Neural crest cell (in vitro differentiated cells): ENCODE measurements around the gene MSANTD2. TPM values are rescaled to one million over a fixed set of nuclear protein-coding genes. Genes with fewer than 3 reads are reported as not detected.

Experiments used
- DNase-seq: peaks from one replicate; pipeline ENCODE4 v3.0.0; 2021; ENCODE audit warnings: low read depth, mixed read lengths, low spot score
- H3K27ac Mint-ChIP-seq: one replicate; pipeline ENCODE4 v1.8.0; 2021; ENCODE audit warnings: mild to moderate bottlenecking, mixed read lengths; ENCODE audit not compliant: unreplicated experiment
- H3K27me3 Mint-ChIP-seq: 2 replicates; pipeline ENCODE4 v1.8.0; 2021; ENCODE audit warnings: low read depth, mild to moderate bottlenecking, mixed read lengths
- H3K36me3 Mint-ChIP-seq: 2 replicates; pipeline ENCODE4 v1.8.0; 2021; ENCODE audit warnings: low read depth, mild to moderate bottlenecking, mixed read lengths
- H3K4me1 Mint-ChIP-seq: 2 replicates; pipeline ENCODE4 v1.8.0; 2021; ENCODE audit warnings: mixed read lengths
- H3K4me3 Mint-ChIP-seq: one replicate; pipeline ENCODE4 v1.8.0; 2021; ENCODE audit warnings: mild to moderate bottlenecking, mixed read lengths
- H3K9me3 Mint-ChIP-seq: 2 replicates; pipeline ENCODE4 v1.8.0; 2021; ENCODE audit warnings: mixed read lengths
- CTCF ChIP-seq: fragments of 200-600 bp; sonication (generic); conservative IDR thresholded peaks from 2 replicates; pipeline ENCODE4 v1.5.0; 2021; ENCODE audit warnings: antibody characterized with exemption, mild to moderate bottlenecking
- total RNA-seq: library from RNA; stranded (reverse); gene quantifications from 2 replicates; pipeline ENCODE4 v1.2.1, GENCODE V29; 2021

Gene MSANTD2
- total RNA-seq, 1 donor from 2014 or later, result 28.7 TPM

GRCh38 chr11:124737638-124738305 is 62.4 kb downstream of the MSANTD2 start:
- no peak for TF ChIP-seq CTCF
- peak overlapping the region; percentile 43 for H3K4me3 Mint-ChIP-seq
- peaks cover 52% of the 10 kb centered on the region for H3K27me3 Mint-ChIP-seq
- DNase-seq, result no peak
- H3K4me1 Mint-ChIP-seq, result peaks cover 33% of the 10 kb centered on the region
- H3K27ac Mint-ChIP-seq, result no peak overlapping the region
- H3K9me3 Mint-ChIP-seq, result no peaks in the 10 kb centered on the region
- no peaks in the 10 kb centered on the region for H3K36me3 Mint-ChIP-seq

- Mint-ChIP-seq H3K27ac (no peak overlapping the region), H3K4me1 (peaks cover 30% of the 10 kb centered on the region), H3K36me3 (no peaks in the 10 kb centered on the region), H3K9me3 (no peaks in the 10 kb centered on the region), H3K27me3 (peaks cover 41% of the 10 kb centered on the region), H3K4me3 (peak overlapping the region; percentile 3)
- no peak for DNase-seq
- no peak for TF ChIP-seq CTCF
Measured at GRCh38 chr11:124736736-124737135, 63.5 kb downstream of the MSANTD2 start.

GRCh38 chr11:124732230-124732629 is 68.0 kb downstream of the MSANTD2 start:
- Mint-ChIP-seq H3K9me3 (no peaks in the 10 kb centered on the region), H3K4me3 (no peak overlapping the region), H3K27me3 (peaks cover 14% of the 10 kb centered on the region), H3K27ac (no peak overlapping the region), H3K36me3 (no peaks in the 10 kb centered on the region), H3K4me1 (peaks cover 3% of the 10 kb centered on the region)
- no peak for TF ChIP-seq CTCF
- no peak for DNase-seq

DNA sequence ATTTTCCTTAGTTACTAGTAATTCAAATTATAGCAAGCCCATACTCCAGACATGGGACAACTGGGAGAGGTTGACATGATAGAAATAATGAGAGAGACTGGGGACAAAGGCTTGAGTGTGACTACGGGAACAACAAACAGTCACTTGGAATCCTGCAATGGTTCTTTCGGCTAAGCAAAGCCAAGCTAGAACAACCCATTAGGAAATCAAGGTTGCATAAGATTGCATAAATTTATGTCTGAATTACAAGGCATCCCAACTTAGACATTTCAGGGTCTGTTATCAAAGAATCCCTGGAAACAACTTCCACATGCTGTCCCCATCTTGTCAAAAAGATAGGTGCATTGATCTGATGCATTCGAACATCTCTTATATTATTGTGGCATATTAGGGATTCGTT is 70.6 kb downstream of the MSANTD2 start:
- Mint-ChIP-seq H3K9me3 (no peaks in the 10 kb centered on the region), H3K27me3 (peaks cover 6% of the 10 kb centered on the region), H3K4me3 (no peak overlapping the region), H3K4me1 (peaks cover 19% of the 10 kb centered on the region), H3K36me3 (no peaks in the 10 kb centered on the region), H3K27ac (no peak overlapping the region)
- no peak for DNase-seq
- TF ChIP-seq CTCF, result no peak

GRCh38 chr11:124728134-124728533 is 72.1 kb downstream of the MSANTD2 start:
- Mint-ChIP-seq H3K36me3 (no peaks in the 10 kb centered on the region), H3K27ac (no peak overlapping the region), H3K9me3 (no peaks in the 10 kb centered on the region), H3K4me1 (peaks cover 24% of the 10 kb centered on the region), H3K27me3 (peaks cover under 1% of the 10 kb centered on the region), H3K4me3 (no peak overlapping the region)
- no peak for DNase-seq
- TF ChIP-seq CTCF, result no peak
